Small intestine (tissue), 7 donors: ENCODE results near the gene SERINC5. TPM values are rescaled to one million over a fixed set of nuclear protein-coding genes. Genes with fewer than 3 reads are reported as not detected.
"Not testable (repeated sequence)": the region's sequence is repeated elsewhere in the genome, so short reads cannot be mapped to it uniquely, and the experiment has no call there.

Experiments used
- DNase-seq, 2 donors: peaks; one replicate each; pipeline versions ENCODE4 v3.0.0 to v3.0.0-alpha.2; 2013
- FAIRE-seq: peaks from 2 replicates; lab custom pipeline; 2012; peaks lifted over from hg19 to GRCh38; lab: Jason Lieb, UNC
- H3K27ac ChIP-seq, 3 donors: one replicate each; pipeline ENCODE4 v1.5.1; 2013; ENCODE audit warnings: low read length in 2 of 3, mild to moderate bottlenecking in 2 of 3, control low read depth in 1 of 3, inconsistent platforms in 1 of 3, low read depth in 1 of 3, moderate library complexity in 1 of 3
- H3K27me3 ChIP-seq, 3 donors: one replicate each; pipeline ENCODE4 v1.6.1; 2013; ENCODE audit warnings: low read length in 3 of 3, inconsistent platforms in 1 of 3; ENCODE audit not compliant: control insufficient read depth in 3 of 3, insufficient read depth in 3 of 3
- H3K36me3 ChIP-seq, 3 donors: one replicate each; pipeline ENCODE4 v1.6.1; 2013; ENCODE audit warnings: low read length in 3 of 3, inconsistent platforms in 1 of 3, low read depth in 1 of 3, mild to moderate bottlenecking in 1 of 3, moderate library complexity in 1 of 3; ENCODE audit not compliant: control insufficient read depth in 3 of 3, insufficient read depth in 2 of 3
- H3K4me1 ChIP-seq, 3 donors: one replicate each; pipeline ENCODE4 v1.6.1; 2013; ENCODE audit warnings: low read length in 2 of 3, inconsistent platforms in 1 of 3, low read depth in 1 of 3, mild to moderate bottlenecking in 1 of 3, moderate library complexity in 1 of 3; ENCODE audit not compliant: control insufficient read depth in 3 of 3, insufficient read depth in 2 of 3
- H3K4me3 ChIP-seq, 3 donors: one replicate each; pipeline ENCODE4 v1.5.1; 2013; ENCODE audit warnings: low read length in 3 of 3, control low read depth in 1 of 3, inconsistent platforms in 1 of 3, low read depth in 1 of 3, mild to moderate bottlenecking in 1 of 3, moderate library complexity in 1 of 3
- H3K9me3 ChIP-seq, 2 donors: one replicate each; pipeline ENCODE4 v1.6.1; 2013; ENCODE audit warnings: low read depth in 1 of 2, low read length in 1 of 2; ENCODE audit not compliant: control insufficient read depth in 2 of 2, insufficient read depth in 1 of 2
- WGBS, 3 donors: extraction: QIAGEN DNeasy Blood & Tissue Kit; methylation state at CpG; one replicate each; pipeline ENCODE4 v1.1.7; 2013; 5-methylcytosine and 5-hydroxymethylcytosine counted together
- polyA plus RNA-seq, 4 donors: library from polyadenylated mRNA; stranded (reverse) in 3 of 4; unstranded in 1 of 4; fragments of 200-250 nt in 3 of 4; fragments of 120-200 nt in 1 of 4; gene quantifications; one replicate each; pipeline versions ENCODE4 v1.2.1 to v1.2.3, GENCODE V29; 2013
- donor health status: healthy with polysubstance abuse.
- donor health status: control.
- donor health status: control.
- donor health status: Bipolar disorder and iron deficiency.
- donor health status: healthy.

The SERINC5 gene
- polyA plus RNA-seq, 4 donors: 1.9 to 62.9 (median 7.6) TPM

DNA sequence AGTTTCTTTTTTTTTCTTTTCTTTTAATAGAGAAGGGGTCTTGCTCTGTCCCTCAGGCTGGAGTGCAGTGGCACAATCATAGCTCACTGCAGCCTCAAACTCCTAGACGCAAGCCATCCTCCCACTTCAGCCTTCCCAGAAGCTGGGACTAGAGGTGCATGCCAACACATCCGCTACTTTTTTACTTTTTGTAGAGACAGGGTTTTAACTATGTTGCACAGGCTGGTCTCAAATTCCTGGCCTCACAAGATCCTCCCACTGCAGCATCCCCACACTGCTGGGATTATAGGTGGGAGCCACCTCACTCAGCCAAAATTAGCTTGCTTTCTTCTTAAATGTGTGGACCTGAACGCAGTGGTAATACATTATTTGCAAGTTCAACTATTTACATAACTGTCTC lies 66.1 kb downstream of the SERINC5 start:
- no peak for DNase-seq
- H3K36me3 ChIP-seq: peaks cover 0 to 6% (median 0%) of the 10 kb centered on the region in 3 donors
- peaks cover 0 to 23% (median 20%) of the 10 kb centered on the region in 3 donors for H3K4me1 ChIP-seq
- no peak overlapping the region for H3K4me3 ChIP-seq
- no peak for FAIRE-seq
- H3K27me3 ChIP-seq: no peaks in the 10 kb centered on the region
- H3K9me3 ChIP-seq: no peaks in the 10 kb centered on the region
- WGBS, 3 donors: 64 to 81% (median 71%) methylated on average over 3 of the region's 3 CpGs
- peak overlapping the region in 1 of 3 donors; percentile 47 for H3K27ac ChIP-seq

DNA sequence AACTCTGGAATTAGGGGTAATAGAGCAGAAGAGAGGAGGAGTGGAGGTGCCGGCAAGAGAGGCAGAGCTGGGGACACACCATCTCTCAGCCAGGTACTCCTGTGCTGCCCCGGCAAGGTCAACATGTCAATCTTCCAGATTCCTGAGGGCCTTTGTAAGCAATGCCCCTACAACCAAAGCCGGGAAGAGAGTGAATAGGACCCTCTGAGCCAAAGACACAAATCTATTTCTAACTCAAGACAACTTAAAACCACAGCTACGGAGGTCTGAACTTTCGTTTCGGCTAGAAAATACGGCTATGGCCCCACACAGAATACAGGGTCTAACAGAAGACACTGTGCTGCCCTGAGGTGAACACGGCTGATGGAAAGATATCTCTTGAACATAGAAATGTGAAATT lies 66.6 kb downstream of the SERINC5 start:
- no peak for DNase-seq
- Histone ChIP-seq H3K4me3 (peak overlapping the region in 1 of 3 donors; percentile 13), H3K27ac (peak overlapping the region in 2 of 3 donors; percentile 47 to 55), H3K36me3 (peaks cover 0 to 3% (median 0%) of the 10 kb centered on the region in 3 donors), H3K9me3 (no peaks in the 10 kb centered on the region), H3K27me3 (no peaks in the 10 kb centered on the region), H3K4me1 (peaks cover under 1 to 23% (median 23%) of the 10 kb centered on the region in 3 donors)
- FAIRE-seq: no peak
- WGBS, 3 donors: 72 to 83% (median 75%) methylated on average over 8 of the region's 8 CpGs

DNA sequence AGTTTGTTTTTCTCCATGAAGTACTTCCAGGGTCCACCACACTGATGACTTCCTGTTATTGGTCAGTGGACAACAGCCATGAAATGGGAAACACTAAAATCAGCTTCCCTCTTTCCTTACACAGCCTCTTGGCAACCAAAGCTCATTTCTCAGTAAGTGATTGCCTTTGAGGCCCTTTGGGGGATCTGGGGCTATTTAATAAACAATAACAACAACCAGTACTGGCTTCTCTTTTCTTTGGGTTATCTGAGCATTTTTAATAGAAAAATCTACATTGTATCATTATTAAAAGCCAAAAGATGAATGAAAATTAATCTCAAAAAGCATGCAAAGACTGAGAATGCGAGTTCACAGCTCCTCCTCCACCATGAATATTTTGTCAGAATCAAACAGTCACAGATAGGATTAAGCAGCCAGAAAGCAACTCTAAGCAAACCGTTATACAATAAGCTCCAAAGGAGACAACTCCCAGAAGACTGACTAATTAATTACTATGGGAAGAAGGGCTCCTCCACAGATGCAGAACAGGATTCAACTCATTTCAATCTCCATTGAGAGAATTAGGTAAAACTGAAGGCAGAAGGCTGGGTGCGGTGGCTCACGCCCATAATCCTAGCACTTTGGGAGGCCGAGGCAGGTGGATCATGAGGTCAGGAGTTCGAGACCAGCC lies 68.3 kb downstream of the SERINC5 start:
- H3K27ac ChIP-seq: peak overlapping the region in 1 of 3 donors; percentile 49
- peaks cover 0 to 3% (median 0%) of the 10 kb centered on the region in 3 donors for H3K36me3 ChIP-seq
- H3K4me1 ChIP-seq: peaks cover 1 to 28% (median 13%) of the 10 kb centered on the region in 3 donors
- FAIRE-seq (no peak), DNase-seq (no peak)
- no peak overlapping the region for H3K4me3 ChIP-seq
- H3K9me3 ChIP-seq: no peaks in the 10 kb centered on the region
- 79 to 82% (median 81%) methylated on average over 6 of the region's 6 CpGs for WGBS, 3 donors
- H3K27me3 ChIP-seq: no peaks in the 10 kb centered on the region

DNA sequence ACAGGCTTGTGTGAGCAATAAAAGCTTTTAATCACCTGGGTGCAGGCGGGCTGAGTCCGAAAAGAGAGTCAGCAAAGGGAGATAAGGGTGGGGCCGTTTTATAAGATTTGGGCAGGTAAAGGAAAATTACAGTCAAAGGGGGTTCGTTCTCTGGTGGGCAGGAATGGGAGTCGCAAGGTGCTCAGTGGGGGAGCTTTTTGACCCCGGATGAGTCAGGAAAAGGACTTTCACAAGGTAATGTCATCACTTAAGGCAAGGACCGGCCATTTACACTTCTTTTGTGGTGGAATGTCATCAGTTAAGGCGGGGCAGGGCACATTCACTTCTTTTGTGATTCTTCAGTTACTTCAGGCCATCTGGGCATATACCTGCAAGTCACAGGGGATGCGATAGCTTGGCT lies 70.3 kb downstream of the SERINC5 start:
- not testable (repeated sequence) for H3K36me3 ChIP-seq, H3K9me3 ChIP-seq, DNase-seq, H3K27ac ChIP-seq, FAIRE-seq, H3K27me3 ChIP-seq, H3K4me3 ChIP-seq
- 67 to 80% (median 77%) methylated on average over 7 to 8 of the region's 9 CpGs for WGBS, 3 donors
- peaks cover 1 to 40% (median 11%) of the 10 kb centered on the region in 3 donors for H3K4me1 ChIP-seq

DNA sequence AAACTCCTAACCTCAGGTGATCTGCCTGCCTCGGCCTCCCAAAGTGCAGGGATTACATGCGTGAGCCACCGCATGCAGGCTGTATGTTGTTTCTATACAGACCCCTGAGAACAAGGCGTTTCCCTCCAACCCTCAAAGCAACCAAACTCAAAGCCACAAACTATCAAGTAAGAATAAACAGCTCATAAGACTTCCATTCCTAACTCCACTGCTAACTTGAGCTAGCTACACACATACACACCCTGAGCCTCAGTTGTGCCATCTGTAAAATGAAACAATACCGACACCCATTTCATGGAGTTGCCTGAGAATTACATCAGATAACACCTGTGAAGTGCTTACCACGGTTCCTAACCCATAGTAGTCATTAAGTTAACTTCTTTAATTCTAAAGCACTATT lies 70.8 kb downstream of the SERINC5 start:
- Histone ChIP-seq H3K9me3 (no peaks in the 10 kb centered on the region), H3K27ac (peak overlapping the region in 1 of 3 donors; percentile 64), H3K36me3 (no peaks in the 10 kb centered on the region), H3K4me1 (peaks cover 3 to 44% (median 11%) of the 10 kb centered on the region in 3 donors), H3K27me3 (no peaks in the 10 kb centered on the region), H3K4me3 (no peak overlapping the region)
- no peak for FAIRE-seq
- no peak for DNase-seq
- 72 to 86% (median 74%) methylated on average over 6 of the region's 6 CpGs for WGBS, 3 donors

DNA sequence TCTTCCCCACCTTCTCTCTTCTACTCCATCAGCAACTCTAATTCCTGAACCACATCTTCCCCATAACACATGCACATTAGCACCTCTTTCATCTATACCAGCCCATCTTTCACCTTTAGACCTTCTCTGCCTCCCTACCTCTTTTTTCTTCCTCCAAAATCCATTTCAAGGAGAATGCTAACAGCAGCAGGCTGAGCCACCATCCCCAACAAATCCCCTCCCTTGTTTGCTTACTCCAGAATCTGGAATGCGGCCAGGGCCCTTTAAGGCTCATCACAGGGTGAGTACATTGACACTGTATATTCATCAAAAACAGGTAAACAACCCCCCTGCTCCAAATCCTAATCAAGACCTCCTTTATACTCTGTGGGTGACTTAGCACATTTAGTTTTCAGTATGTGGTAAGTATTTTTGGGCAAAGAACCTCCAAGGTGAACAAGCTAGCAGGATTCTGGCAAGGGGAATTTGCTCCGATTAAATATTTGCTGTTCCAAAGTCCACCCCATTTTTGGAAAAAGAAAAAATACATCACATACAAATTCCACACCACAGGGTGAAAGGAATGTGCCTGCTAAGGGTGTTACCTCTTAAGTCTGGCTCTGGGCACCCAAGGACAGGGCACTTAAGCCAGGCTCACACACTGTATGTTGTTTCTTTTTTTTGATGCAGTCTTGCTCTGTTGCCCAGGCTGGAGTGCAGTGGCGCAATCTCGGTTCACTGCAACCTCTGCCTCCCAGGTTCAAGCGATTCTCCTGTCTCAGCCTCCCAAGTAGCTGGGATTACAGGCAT lies 71.4 kb downstream of the SERINC5 start:
- Histone ChIP-seq H3K9me3 (no peaks in the 10 kb centered on the region), H3K36me3 (no peaks in the 10 kb centered on the region), H3K4me1 (peaks cover 3 to 44% (median 11%) of the 10 kb centered on the region in 3 donors), H3K4me3 (no peak overlapping the region), H3K27me3 (no peaks in the 10 kb centered on the region), H3K27ac (peak overlapping the region in 2 of 3 donors; percentile 8 to 64)
- no peak for FAIRE-seq
- 23 to 63% (median 39%) methylated on average over 5 of the region's 5 CpGs for WGBS, 3 donors
- peak; percentile 37 to 46 for DNase-seq

DNA sequence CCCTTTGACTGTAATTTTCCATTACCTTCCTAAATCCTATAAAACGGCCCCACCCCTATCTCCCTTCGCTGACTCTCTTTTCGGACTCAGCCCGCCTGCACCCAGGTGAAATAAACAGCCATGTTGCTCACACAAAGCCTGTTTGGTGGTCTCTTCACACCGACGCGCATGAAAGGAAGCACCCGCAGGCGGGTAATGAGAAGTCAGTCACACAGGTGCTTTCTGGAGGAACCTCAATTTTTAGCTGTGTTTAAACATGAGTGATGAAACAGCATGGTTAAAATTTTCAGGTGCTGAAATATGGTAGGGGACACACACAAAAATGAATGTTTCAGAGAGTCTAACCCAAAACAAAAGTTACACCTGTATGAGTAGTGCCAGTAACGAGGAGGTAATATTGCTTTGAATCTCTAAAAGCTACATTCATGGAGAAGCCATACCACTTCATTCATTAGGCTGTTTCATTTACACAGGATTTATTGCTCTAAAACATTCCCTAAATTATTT lies 72.1 kb downstream of the SERINC5 start:
- H3K9me3 ChIP-seq, H3K27me3 ChIP-seq, H3K4me3 ChIP-seq, H3K27ac ChIP-seq, DNase-seq, FAIRE-seq, H3K36me3 ChIP-seq: not testable (repeated sequence)
- H3K4me1 ChIP-seq: peaks cover 3 to 44% (median 11%) of the 10 kb centered on the region in 3 donors
- WGBS, 3 donors: 36 to 62% (median 37%) methylated on average over 7 to 10 of the region's 10 CpGs

DNA sequence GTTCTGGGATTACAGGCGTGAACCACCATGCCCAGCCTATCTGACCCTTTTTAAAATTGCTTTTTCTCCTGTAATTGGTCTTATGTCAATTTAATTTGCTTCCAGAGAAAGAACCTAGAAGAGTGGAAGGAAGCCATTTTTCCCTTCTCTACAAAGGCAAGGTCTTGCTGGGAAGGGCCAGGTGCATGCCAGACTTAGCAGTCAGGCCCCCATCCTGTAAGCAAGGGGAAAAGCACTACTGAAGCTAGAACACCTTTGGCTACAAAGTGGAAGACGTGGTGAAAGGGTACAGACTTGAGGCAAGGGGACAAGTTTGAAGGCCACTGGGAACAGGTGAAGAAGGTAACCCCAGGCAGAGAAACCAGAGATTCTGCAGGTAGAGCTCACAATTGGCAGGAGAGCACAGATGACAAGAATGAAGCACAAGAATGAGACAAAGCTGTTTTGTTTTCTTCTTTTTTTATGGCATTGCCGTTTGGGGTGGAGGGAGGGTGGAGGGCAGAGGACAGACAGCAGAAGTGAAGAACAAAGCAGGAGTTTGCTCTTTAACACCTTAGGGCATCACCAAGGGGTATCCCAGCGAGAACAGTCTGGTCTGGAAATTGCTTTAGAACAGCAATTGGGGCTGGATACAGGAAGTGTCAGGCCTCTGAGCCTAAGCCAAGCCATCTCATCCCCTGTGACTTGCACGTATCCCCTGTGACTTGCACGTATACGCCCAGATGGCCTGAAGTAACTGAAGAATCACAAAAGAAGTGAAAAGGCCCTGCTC lies 72.9 kb downstream of the SERINC5 start:
- WGBS, 3 donors: 26 to 55% (median 28%) methylated on average over 7 of the region's 7 CpGs
- H3K27me3 ChIP-seq: no peaks in the 10 kb centered on the region

More for the DNA sequence above, 72.9 kb downstream of the SERINC5 start:
- no peak overlapping the region for H3K4me3 ChIP-seq
- FAIRE-seq (no peak), DNase-seq (peak in 1 of 2 donors; percentile 21)
- peak overlapping the region in 2 of 3 donors; percentile 43 to 49 for H3K27ac ChIP-seq
- no peaks in the 10 kb centered on the region for H3K9me3 ChIP-seq
- peaks cover 3 to 44% (median 11%) of the 10 kb centered on the region in 3 donors for H3K4me1 ChIP-seq
- H3K36me3 ChIP-seq: no peaks in the 10 kb centered on the region
